Heart left ventricle (tissue), 13 donors: Measurements from ENCODE around the gene LIN28B.

Experiments
- POLR2A ChIP-seq, 2 donors: fragments of 450-650 bp; IDR thresholded peaks; one replicate each; pipeline ENCODE4 v1.6.1; 2017; ENCODE audit warnings: antibody characterized with exemption in 2 of 2, mild to moderate bottlenecking in 2 of 2, moderate library complexity in 2 of 2
- TF ChIP-seq, protein P1 (sequence below), 12 donors: fragments of 200-600 bp; sonication (generic) in 4 of 12; IDR thresholded peaks; one replicate each; pipeline versions ENCODE4 v1.5.0 to v1.8.0; 2018 to 2022; ENCODE audit warnings: antibody characterized with exemption in 12 of 12, mild to moderate bottlenecking in 5 of 12
- donor health status: ischemic (EF 13 %, LVEDD 7.1; RV severe dilation, severe dysfunction).
- donor health status: DM: no; HTN: yes; CAD: no.
- donor health status: DM: no; HTN: no; CAD: no.
- donor health status: ischemic (EF 25% LVEDD 6.9; RV normal size, moderate dysfunction).
- donor health status: ischemic (EF 25% LVEDD 5.7; RV mildly dilated, moderate dysfunction).
- donor health status: ischemic (EF 35%, LVEDD 5.7; RV mildly dilated, moderate dysfunction).
- donor health status: nonischemic (EF 11% LVEDD 7.7; RV severe dilation, severe dysfunction).
- donor health status: DM: yes; HTN: yes; CAD: no.
- donor health status: PGD.
- donor health status: ischemic (EF 29% LVEDD 5.4; RV normal size, mild dysfunction).
- donor health status: nonischemic (EF 23%, LVEDD 6.1; RV moderate dilation, normal function).

DNA sequence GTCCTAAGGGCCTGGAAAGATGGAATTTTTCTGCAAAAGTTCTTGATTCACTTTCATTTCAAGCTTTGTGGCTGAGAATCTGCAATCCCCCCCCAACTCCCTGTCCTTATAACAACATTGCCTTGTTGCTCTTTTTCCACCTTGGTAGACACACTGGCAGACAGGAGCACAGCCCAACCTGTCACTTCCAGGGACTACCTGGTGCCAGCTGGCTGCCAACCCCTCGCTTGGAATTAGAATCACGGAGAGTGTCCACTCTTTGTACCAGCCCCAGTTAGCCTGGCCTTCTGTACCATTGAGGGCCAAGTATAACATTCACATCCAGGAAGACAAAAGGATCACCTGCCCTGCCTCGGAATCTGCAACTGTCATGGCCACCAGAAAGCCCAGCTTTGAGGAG lies 148.2 kb downstream of the LIN28B start:
- TF ChIP-seq, protein P1, sequence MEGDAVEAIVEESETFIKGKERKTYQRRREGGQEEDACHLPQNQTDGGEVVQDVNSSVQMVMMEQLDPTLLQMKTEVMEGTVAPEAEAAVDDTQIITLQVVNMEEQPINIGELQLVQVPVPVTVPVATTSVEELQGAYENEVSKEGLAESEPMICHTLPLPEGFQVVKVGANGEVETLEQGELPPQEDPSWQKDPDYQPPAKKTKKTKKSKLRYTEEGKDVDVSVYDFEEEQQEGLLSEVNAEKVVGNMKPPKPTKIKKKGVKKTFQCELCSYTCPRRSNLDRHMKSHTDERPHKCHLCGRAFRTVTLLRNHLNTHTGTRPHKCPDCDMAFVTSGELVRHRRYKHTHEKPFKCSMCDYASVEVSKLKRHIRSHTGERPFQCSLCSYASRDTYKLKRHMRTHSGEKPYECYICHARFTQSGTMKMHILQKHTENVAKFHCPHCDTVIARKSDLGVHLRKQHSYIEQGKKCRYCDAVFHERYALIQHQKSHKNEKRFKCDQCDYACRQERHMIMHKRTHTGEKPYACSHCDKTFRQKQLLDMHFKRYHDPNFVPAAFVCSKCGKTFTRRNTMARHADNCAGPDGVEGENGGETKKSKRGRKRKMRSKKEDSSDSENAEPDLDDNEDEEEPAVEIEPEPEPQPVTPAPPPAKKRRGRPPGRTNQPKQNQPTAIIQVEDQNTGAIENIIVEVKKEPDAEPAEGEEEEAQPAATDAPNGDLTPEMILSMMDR (IDR thresholded peaks at IDR 0.05): no peak
- TF ChIP-seq POLR2A (IDR thresholded peaks at IDR 0.05): no peak
